MM.1S (cell line): Measurements from ENCODE around the gene CCDC13.

Source experiments
- DNase-seq: peaks from one replicate; pipeline ENCODE4 v3.0.0-alpha.2; 2015
- H2AFZ ChIP-seq: fragments of 300-600 bp; sonication (generic); 2 replicates; pipeline ENCODE4 v1.6.0; 2016; ENCODE audit warnings: antibody characterized with exemption, low read length
- H3F3A ChIP-seq: fragments of 300-600 bp; sonication (generic); 2 replicates; pipeline ENCODE4 v1.6.1; 2016; ENCODE audit warnings: mild to moderate bottlenecking, antibody characterized with exemption, low read length, moderate library complexity, mixed read lengths; ENCODE audit not compliant: insufficient read depth
- H3K27ac ChIP-seq: fragments of 300-600 bp; sonication (generic); 2 replicates; pipeline ENCODE4 v1.5.1; 2016; ENCODE audit warnings: mild to moderate bottlenecking, low read length
- H3K27me3 ChIP-seq: fragments of 300-600 bp; sonication (generic); replicated peaks from 2 replicates; pipeline ENCODE4 v1.6.0; 2016; ENCODE audit warnings: low read length; ENCODE audit not compliant: insufficient read depth
- H3K36me3 ChIP-seq: fragments of 300-600 bp; sonication (generic); replicated peaks from 2 replicates; pipeline ENCODE4 v1.6.1; 2016; ENCODE audit warnings: mild to moderate bottlenecking, low read length, mixed read lengths; ENCODE audit not compliant: insufficient read depth
- H3K4me1 ChIP-seq: fragments of 300-600 bp; sonication (generic); 2 replicates; pipeline ENCODE4 v1.6.1; 2016; ENCODE audit warnings: low read length, mixed read lengths
- H3K4me2 ChIP-seq: fragments of 300-600 bp; sonication (generic); 2 replicates; pipeline ENCODE4 v1.6.0; 2016; ENCODE audit warnings: low read depth, low read length
- H3K4me3 ChIP-seq: fragments of 300-600 bp; sonication (generic); 2 replicates; pipeline ENCODE4 v1.5.1; 2016; ENCODE audit warnings: low read length, mixed read lengths
- H3K79me2 ChIP-seq: fragments of 300-600 bp; sonication (generic); 2 replicates; pipeline ENCODE4 v1.6.1; 2016; ENCODE audit warnings: mixed run types, low read length, mixed read lengths
- H3K9ac ChIP-seq: fragments of 300-600 bp; sonication (generic); 2 replicates; pipeline ENCODE4 v1.6.1; 2016; ENCODE audit warnings: low read length, mixed read lengths
- H3K9me2 ChIP-seq: fragments of 300-600 bp; sonication (generic); replicated peaks from 2 replicates; pipeline ENCODE4 v1.6.1; 2016; ENCODE audit warnings: mild to moderate bottlenecking, low read length, mixed read lengths; ENCODE audit not compliant: insufficient read depth
- H3K9me3 ChIP-seq: fragments of 300-600 bp; sonication (generic); replicated peaks from 2 replicates; pipeline ENCODE4 v1.6.1; 2016; ENCODE audit warnings: mild to moderate bottlenecking, low read length, mixed read lengths; ENCODE audit not compliant: insufficient read depth
- H4K20me1 ChIP-seq: fragments of 300-600 bp; sonication (generic); 2 replicates; pipeline ENCODE4 v1.6.1; 2016; ENCODE audit warnings: mild to moderate bottlenecking, low read length, moderate library complexity, mixed read lengths; ENCODE audit not compliant: insufficient read depth
- CTCF ChIP-seq: fragments of 300-600 bp; sonication (generic); IDR thresholded peaks from 2 replicates; pipeline ENCODE4 v1.5.1; 2016; ENCODE audit warnings: antibody characterized with exemption, low read length, mixed read lengths
- EZH2 ChIP-seq: fragments of 300-600 bp; sonication (generic); optimal IDR thresholded peaks from 2 replicates; pipeline ENCODE3; 2017; ENCODE audit warnings: low read depth, mild to moderate bottlenecking, antibody characterized with exemption, low read length, mixed read lengths
- EZH2phosphoT487 ChIP-seq: fragments of 300-600 bp; sonication (generic); IDR thresholded peaks from 2 replicates; pipeline ENCODE4 v1.6.1; 2018; ENCODE audit warnings: antibody characterized with exemption, low read length

CCDC13 gene

GRCh38 chr3:42807929-42808328 is 34.9 kb upstream of the CCDC13 start:
- H4K20me1 ChIP-seq = no peaks in the 10 kb centered on the region

DNA sequence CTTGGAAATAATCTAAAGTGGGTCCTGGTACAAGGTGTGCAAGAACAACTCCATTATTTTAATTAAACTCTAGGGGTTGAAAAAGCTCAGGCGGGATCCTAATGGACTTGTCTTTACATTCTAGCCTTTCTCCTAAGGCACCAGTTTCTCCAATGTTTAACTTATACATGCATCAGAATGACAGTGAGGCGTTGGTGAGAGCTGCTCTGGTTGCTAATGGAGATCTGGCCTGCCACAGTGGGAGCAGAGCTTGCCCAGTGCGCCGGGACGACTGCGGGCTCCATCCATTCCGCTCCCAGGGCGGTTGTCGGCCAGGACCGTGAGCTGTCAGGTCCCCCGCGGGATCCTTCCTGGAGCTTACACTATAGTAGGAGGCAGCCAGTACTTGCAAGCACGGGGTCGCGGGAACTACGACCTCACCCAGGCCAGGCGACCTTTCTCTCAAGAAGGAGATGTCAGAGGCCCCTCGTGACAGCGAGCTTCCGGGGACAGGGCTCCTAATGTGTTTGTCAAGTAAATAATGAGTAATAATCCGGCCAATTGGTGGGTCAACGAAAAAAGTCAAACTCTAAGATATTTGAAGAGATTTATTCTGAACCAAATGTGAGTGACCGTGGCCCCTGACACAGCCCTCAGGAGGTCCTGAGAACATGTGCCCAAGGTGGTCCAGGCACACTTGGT is 32.2 kb upstream of the CCDC13 start:
- peak overlapping the region; percentile 99 for H2AFZ ChIP-seq
- no peak for DNase-seq

More at GRCh38 chr3:42807929-42808328, 34.9 kb upstream of the CCDC13 start:
- H3K9me3 ChIP-seq = no peaks in the 10 kb centered on the region
- DNase-seq = no peak
- H2AFZ ChIP-seq = no peak overlapping the region
- no peak overlapping the region for H3K4me2 ChIP-seq
- H3K4me3 ChIP-seq = no peak overlapping the region
- H3K27me3 ChIP-seq = no peaks in the 10 kb centered on the region
- no peak overlapping the region for H3K9ac ChIP-seq
- no peaks in the 10 kb centered on the region for H3K9me2 ChIP-seq
- peaks cover 2% of the 10 kb centered on the region; the same call in 1 of the 2 replicates for H3K4me1 ChIP-seq
- peaks cover 6% of the 10 kb centered on the region for H3F3A ChIP-seq
- H3K36me3 ChIP-seq = no peaks in the 10 kb centered on the region
- H3K79me2 ChIP-seq = peaks cover 12% of the 10 kb centered on the region
- TF ChIP-seq EZH2 (no peak), EZH2phosphoT487 (no peak), CTCF (no peak)
- H3K27ac ChIP-seq = no peak overlapping the region

GRCh38 chr3:42804831-42805132 is 31.7 kb upstream of the CCDC13 start:
- TF ChIP-seq EZH2 (no peak), CTCF (no peak), EZH2phosphoT487 (no peak)
- Histone ChIP-seq H2AFZ (peak overlapping the region; percentile 99), H3K4me1 (peaks cover 8% of the 10 kb centered on the region; the same call in 1 of the 2 replicates), H4K20me1 (no peaks in the 10 kb centered on the region), H3F3A (peaks cover 6% of the 10 kb centered on the region), H3K4me3 (peak overlapping the region; percentile 89), H3K9me2 (no peaks in the 10 kb centered on the region), H3K9ac (peak overlapping the region; percentile 85), H3K27ac (no peak overlapping the region; the same call in 1 of the 2 replicates), H3K27me3 (no peaks in the 10 kb centered on the region), H3K36me3 (no peaks in the 10 kb centered on the region), H3K9me3 (no peaks in the 10 kb centered on the region), H3K4me2 (peak overlapping the region; percentile 64), H3K79me2 (peaks cover 41% of the 10 kb centered on the region)
- DNase-seq = no peak

More for the DNA sequence above, 32.2 kb upstream of the CCDC13 start:
- Histone ChIP-seq H3K79me2 (peaks cover 36% of the 10 kb centered on the region), H3K4me1 (peaks cover 8% of the 10 kb centered on the region; the same call in 1 of the 2 replicates), H3K9ac (peak overlapping the region; percentile 85; the same call in 1 of the 2 replicates), H3K9me2 (no peaks in the 10 kb centered on the region), H3K9me3 (no peaks in the 10 kb centered on the region), H4K20me1 (no peaks in the 10 kb centered on the region), H3K27me3 (no peaks in the 10 kb centered on the region), H3K4me2 (peak overlapping the region; percentile 64), H3K36me3 (no peaks in the 10 kb centered on the region), H3K4me3 (peak overlapping the region; percentile 89), H3K27ac (no peak overlapping the region), H3F3A (peaks cover 6% of the 10 kb centered on the region)
- TF ChIP-seq EZH2phosphoT487 (no peak), CTCF (no peak), EZH2 (no peak)
